DOHH2 (cell line): ENCODE measurements around the gene PRTN3.

Experiments
- H3F3A ChIP-seq: fragments of 200-600 bp; sonication (generic), shearing (Covaris generic); 2 replicates; pipeline ENCODE4 v1.6.0; 2016; ENCODE audit warnings: antibody characterized with exemption, mild to moderate bottlenecking; ENCODE audit not compliant: control insufficient read depth, insufficient read depth
- H3K27ac ChIP-seq: fragments of 200-600 bp; sonication (generic); 2 replicates; pipeline ENCODE4 v1.5.1; 2014; ENCODE audit warnings: low read depth, mild to moderate bottlenecking, low read length, moderate library complexity
- H3K27me3 ChIP-seq: fragments of 200-600 bp; sonication (generic); 2 replicates; pipeline ENCODE4 v1.6.1; 2014; ENCODE audit warnings: mild to moderate bottlenecking, low read length, mixed read lengths; ENCODE audit not compliant: control insufficient read depth
- H3K36me3 ChIP-seq: fragments of 200-600 bp; sonication (generic); 2 replicates; pipeline ENCODE4 v1.6.1; 2014; ENCODE audit warnings: mild to moderate bottlenecking, low read length, moderate library complexity, mixed read lengths; ENCODE audit not compliant: control insufficient read depth
- H3K4me1 ChIP-seq: fragments of 200-600 bp; sonication (generic); 2 replicates; pipeline ENCODE4 v1.6.1; 2014; ENCODE audit warnings: mild to moderate bottlenecking, low read length, mixed read lengths; ENCODE audit not compliant: control insufficient read depth
- H3K4me2 ChIP-seq: fragments of 200-600 bp; sonication (generic); 2 replicates; pipeline ENCODE4 v1.6.0; 2014; ENCODE audit warnings: mild to moderate bottlenecking, low read length, moderate library complexity
- H3K4me3 ChIP-seq: fragments of 200-600 bp; sonication (generic); 2 replicates; pipeline ENCODE4 v1.5.1; 2014; ENCODE audit warnings: mild to moderate bottlenecking, low read length, mixed read lengths
- H3K79me2 ChIP-seq: fragments of 200-600 bp; sonication (generic); 2 replicates; pipeline ENCODE4 v1.6.1; 2014; ENCODE audit warnings: mild to moderate bottlenecking, low read length, mixed read lengths; ENCODE audit not compliant: control insufficient read depth
- H3K9me2 ChIP-seq: fragments of 200-600 bp; sonication (generic); replicated peaks from 2 replicates; pipeline ENCODE4 v1.6.1; 2014; ENCODE audit warnings: mild to moderate bottlenecking, low read length, mixed read lengths; ENCODE audit not compliant: control insufficient read depth
- H3K9me3 ChIP-seq: fragments of 200-600 bp; sonication (generic); 2 replicates; pipeline ENCODE4 v1.6.1; 2014; ENCODE audit warnings: antibody characterized with exemption, low read length, mixed read lengths; ENCODE audit not compliant: control insufficient read depth, insufficient read depth
- H4K20me1 ChIP-seq: fragments of 200-600 bp; sonication (generic); 2 replicates; pipeline ENCODE4 v1.6.0; 2014; ENCODE audit warnings: low read depth, mild to moderate bottlenecking, antibody characterized with exemption, low read length, moderate library complexity; ENCODE audit not compliant: control insufficient read depth, insufficient read depth
- CTCF ChIP-seq: fragments of 200-600 bp; sonication (generic); IDR thresholded peaks from one replicate; pipeline ENCODE4 v1.5.1; 2014; ENCODE audit warnings: antibody characterized with exemption, mild to moderate bottlenecking, low read depth, low read length; ENCODE audit not compliant: poor library complexity, severe bottlenecking
- EZH2phosphoT487 ChIP-seq: fragments of 200-600 bp; sonication (generic); IDR thresholded peaks from 2 replicates; pipeline ENCODE4 v1.6.1; 2017; ENCODE audit warnings: borderline replicate concordance, mild to moderate bottlenecking, antibody characterized with exemption, low read length, moderate library complexity, mixed read lengths

PRTN3 gene

GRCh38 chr19:798415-799075, 42.3 kb upstream of the PRTN3 start:
- no peaks in the 10 kb centered on the region for H3K27me3 ChIP-seq
- TF ChIP-seq CTCF (no peak), EZH2phosphoT487 (no peak)
- peaks cover 57% of the 10 kb centered on the region for H3K36me3 ChIP-seq
- peaks cover 70% of the 10 kb centered on the region for H3K79me2 ChIP-seq
- peak overlapping the region; percentile 86 for H3K4me2 ChIP-seq
- H3K4me3 ChIP-seq, result peak overlapping the region; percentile 83
- no peaks in the 10 kb centered on the region for H3K9me3 ChIP-seq
- H3K9me2 ChIP-seq, result no peaks in the 10 kb centered on the region
- H4K20me1 ChIP-seq, result peaks cover 52% of the 10 kb centered on the region
- H3K4me1 ChIP-seq, result peaks cover 25% of the 10 kb centered on the region
- peak overlapping the region; percentile 61 for H3K27ac ChIP-seq
- no peaks in the 10 kb centered on the region for H3F3A ChIP-seq

GRCh38 chr19:799076-799881, 41.5 kb upstream of the PRTN3 start:
- Histone ChIP-seq H3K4me3 (peak overlapping the region; percentile 83), H3K79me2 (peaks cover 77% of the 10 kb centered on the region), H3K9me2 (no peaks in the 10 kb centered on the region), H3F3A (no peaks in the 10 kb centered on the region), H3K9me3 (no peaks in the 10 kb centered on the region), H3K27ac (0 out of 2 replicates have a peak overlapping the region, but pooled peaks have one; percentile 61), H4K20me1 (peaks cover 55% of the 10 kb centered on the region), H3K4me2 (peak overlapping the region; percentile 86), H3K27me3 (no peaks in the 10 kb centered on the region), H3K4me1 (peaks cover 25% of the 10 kb centered on the region), H3K36me3 (peaks cover 64% of the 10 kb centered on the region)
- TF ChIP-seq CTCF, result peak; percentile 40
- TF ChIP-seq EZH2phosphoT487, result no peak

GRCh38 chr19:800360-801029, 40.3 kb upstream of the PRTN3 start:
- TF ChIP-seq EZH2phosphoT487 (no peak), CTCF (no peak)
- Histone ChIP-seq H3K36me3 (peaks cover 76% of the 10 kb centered on the region), H3K4me1 (peaks cover 25% of the 10 kb centered on the region), H3F3A (no peaks in the 10 kb centered on the region), H3K4me2 (peak overlapping the region; percentile 86; the same call in 1 of the 2 replicates), H4K20me1 (peaks cover 59% of the 10 kb centered on the region), H3K27me3 (no peaks in the 10 kb centered on the region), H3K79me2 (peaks cover 89% of the 10 kb centered on the region), H3K9me2 (no peaks in the 10 kb centered on the region), H3K9me3 (no peaks in the 10 kb centered on the region), H3K4me3 (no peak overlapping the region), H3K27ac (no peak overlapping the region)
